Bronchial epithelial cell (primary cell): Measurements from ENCODE around the gene VSIG4. TPM values are rescaled to one million over a fixed set of nuclear protein-coding genes. Genes with fewer than 3 reads are reported as not detected.

Experiments
- DNase-seq: peaks from one replicate; pipeline ENCODE4 v3.0.0-alpha.2; 2010; ENCODE audit warnings: low read depth
- FAIRE-seq: peaks from 2 replicates; lab custom pipeline; 2011; peaks lifted over from hg19 to GRCh38; lab: Jason Lieb, UNC
- H3K27me3 ChIP-seq: 2 replicates; pipeline ENCODE4 v1.5.1; 2011; ENCODE audit warnings: low read length; ENCODE audit not compliant: control insufficient read depth, insufficient read depth
- H3K36me3 ChIP-seq: 2 replicates; pipeline ENCODE4 v1.5.1; 2011; ENCODE audit warnings: low read length; ENCODE audit not compliant: control insufficient read depth, insufficient read depth
- H3K4me3 ChIP-seq: 2 replicates; pipeline ENCODE4 v1.5.1; 2011; ENCODE audit warnings: mild to moderate bottlenecking, low read depth, low read length, control low read depth
- total RNA-seq: library from RNA; depleted of rRNA; stranded (reverse); fragments of >200 nt; gene quantifications from 2 replicates; pipeline ENCODE4 v1.2.1, GENCODE V29; 2014
- TF ChIP-seq, protein P1 (sequence below): IDR thresholded peaks from 2 replicates; pipeline ENCODE4 v1.5.1; 2011; ENCODE audit warnings: mild to moderate bottlenecking, moderate library complexity, low read length, control low read depth, inconsistent platforms; ENCODE audit not compliant: insufficient read depth, severe bottlenecking

Gene VSIG4
- total RNA-seq, 1 donor from 2014 or later, result not detected

DNA sequence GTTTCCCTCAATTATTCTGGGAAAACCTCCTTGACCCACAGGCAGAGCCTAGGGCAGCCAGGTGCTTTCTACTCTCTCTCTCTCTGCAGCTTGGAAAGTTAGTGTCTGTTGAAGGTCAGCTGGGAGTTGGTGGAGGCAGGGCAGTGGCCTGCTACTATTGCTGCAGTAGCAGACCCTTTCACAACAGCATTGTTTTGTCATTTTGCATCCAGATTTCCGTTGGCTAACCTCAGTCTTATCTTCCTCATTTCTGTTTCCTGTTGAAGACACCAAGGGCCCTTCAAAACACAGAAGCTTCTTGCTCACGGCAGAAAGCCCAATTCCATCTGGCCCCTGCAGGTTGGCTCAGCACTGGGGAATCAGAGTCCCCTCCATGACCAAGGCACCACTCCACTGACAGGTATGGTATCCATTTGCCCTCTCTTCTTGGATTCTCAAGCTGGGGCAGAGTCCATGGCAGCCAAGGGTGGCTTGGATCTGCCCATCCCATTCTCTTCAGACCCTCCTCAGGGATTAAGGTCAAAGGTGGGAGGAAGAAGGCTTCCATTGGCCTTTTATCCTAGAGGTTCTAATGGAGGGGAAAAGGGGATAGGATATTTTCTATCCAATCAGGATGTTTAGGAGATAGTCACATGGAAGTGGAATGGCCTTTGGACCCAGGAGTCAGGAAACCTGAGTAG, 24.6 kb downstream of the VSIG4 start:
- Histone ChIP-seq H3K27me3 (no peaks in the 10 kb centered on the region), H3K4me3 (no peak overlapping the region), H3K36me3 (no peaks in the 10 kb centered on the region)
- TF ChIP-seq, protein P1, sequence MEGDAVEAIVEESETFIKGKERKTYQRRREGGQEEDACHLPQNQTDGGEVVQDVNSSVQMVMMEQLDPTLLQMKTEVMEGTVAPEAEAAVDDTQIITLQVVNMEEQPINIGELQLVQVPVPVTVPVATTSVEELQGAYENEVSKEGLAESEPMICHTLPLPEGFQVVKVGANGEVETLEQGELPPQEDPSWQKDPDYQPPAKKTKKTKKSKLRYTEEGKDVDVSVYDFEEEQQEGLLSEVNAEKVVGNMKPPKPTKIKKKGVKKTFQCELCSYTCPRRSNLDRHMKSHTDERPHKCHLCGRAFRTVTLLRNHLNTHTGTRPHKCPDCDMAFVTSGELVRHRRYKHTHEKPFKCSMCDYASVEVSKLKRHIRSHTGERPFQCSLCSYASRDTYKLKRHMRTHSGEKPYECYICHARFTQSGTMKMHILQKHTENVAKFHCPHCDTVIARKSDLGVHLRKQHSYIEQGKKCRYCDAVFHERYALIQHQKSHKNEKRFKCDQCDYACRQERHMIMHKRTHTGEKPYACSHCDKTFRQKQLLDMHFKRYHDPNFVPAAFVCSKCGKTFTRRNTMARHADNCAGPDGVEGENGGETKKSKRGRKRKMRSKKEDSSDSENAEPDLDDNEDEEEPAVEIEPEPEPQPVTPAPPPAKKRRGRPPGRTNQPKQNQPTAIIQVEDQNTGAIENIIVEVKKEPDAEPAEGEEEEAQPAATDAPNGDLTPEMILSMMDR, result no peak
- FAIRE-seq, result no peak
- no peak for DNase-seq

DNA sequence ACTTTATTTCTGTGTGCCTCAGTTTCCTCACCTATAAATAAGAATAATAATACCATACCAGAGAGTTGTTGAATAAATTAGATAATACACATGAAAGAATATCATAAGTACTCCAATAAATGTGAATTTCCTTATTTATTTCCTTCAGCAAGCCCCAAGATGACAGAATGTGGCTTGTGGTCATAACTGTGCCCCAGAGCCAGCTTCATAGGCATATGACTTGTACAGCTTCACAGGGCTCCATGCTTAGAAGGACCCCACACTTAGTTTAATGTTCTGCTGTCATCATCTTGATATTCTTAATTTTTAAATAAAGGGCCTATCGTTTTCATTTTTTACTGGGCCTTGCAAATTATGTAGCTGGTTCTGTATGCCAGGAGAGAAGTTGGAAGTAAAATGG, 25.3 kb downstream of the VSIG4 start:
- TF ChIP-seq, protein P1, result no peak
- Histone ChIP-seq H3K4me3 (no peak overlapping the region), H3K36me3 (no peaks in the 10 kb centered on the region), H3K27me3 (no peaks in the 10 kb centered on the region)
- no peak for DNase-seq
- no peak for FAIRE-seq

DNA sequence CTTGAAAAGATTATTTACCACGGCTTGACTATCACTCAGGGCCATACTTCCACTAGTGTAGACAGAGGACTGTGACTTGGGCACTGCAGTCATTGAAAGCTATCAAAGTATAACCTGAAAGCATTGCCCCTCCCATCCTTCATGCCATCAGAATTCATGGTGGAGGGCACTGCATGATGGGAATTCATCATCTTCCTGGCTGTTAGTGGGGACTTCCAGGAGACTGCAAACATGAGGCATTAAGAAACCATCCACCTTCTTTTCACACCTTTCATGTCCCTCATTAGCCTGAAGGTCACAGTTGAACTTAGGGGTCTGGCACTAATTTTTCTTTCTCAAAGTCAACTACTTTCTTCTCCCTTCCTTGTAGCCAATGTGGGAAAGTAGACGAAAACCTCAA, 25.8 kb downstream of the VSIG4 start:
- Histone ChIP-seq H3K27me3 (no peaks in the 10 kb centered on the region), H3K4me3 (no peak overlapping the region), H3K36me3 (no peaks in the 10 kb centered on the region)
- no peak for DNase-seq
- TF ChIP-seq, protein P1, result no peak
- no peak for FAIRE-seq

DNA sequence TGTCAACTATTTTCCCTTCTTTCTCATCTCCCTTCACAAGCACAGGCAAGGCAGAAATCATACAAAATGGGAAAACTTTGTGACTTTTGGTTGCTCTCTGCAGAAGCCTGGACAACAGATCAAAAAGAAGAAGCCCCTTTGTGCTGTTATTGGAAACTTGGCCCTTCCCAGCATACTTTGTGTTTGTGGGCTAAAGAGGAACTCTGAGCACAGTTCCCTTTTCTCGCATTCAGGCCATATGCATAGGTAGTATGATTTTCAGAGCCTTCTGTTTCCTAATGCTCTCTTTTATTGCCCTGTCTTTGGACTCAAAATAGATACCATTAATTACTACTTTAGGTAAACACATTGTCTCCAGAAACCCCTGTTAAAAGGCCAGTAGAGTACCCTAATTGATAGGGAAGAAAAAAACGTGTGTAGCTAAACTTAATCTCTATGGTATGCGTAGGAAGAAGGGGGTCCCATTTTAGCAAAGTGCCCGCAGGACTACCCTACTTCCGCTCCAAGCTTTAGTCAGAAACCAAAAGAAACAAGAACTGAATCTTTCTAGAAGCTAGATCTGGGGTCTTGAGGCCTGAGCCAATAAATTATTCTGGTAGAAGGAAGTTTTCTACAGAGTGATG, 26.6 kb downstream of the VSIG4 start:
- no peak for DNase-seq
- no peak for FAIRE-seq
- TF ChIP-seq, protein P1, result no peak
- H3K4me3 ChIP-seq, result no peak overlapping the region
- H3K27me3 ChIP-seq, result no peaks in the 10 kb centered on the region
- no peaks in the 10 kb centered on the region for H3K36me3 ChIP-seq

DNA sequence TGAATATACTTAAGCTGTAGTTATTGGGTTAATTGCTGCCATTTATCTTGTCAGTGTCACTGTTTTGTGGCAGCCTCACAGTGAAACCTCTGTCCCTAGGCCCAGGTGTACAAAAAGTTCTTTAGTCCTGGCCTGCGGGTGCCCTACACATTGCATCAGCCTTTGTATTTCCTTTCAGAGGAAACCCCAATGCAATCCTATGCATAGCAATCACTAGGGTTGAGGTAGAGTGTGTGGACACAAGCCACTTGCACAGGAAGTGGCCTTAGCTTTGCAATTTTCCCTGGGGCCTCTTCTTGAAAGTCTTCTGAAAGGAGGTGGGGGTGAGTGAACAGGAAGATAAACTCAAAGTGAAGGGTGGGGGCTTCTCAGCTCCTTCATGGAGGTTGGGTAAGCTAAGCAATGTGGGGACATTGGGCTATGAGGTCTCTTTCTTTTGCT, 27.8 kb downstream of the VSIG4 start:
- TF ChIP-seq, protein P1, result no peak
- H3K27me3 ChIP-seq, result no peaks in the 10 kb centered on the region
- no peak overlapping the region for H3K4me3 ChIP-seq
- no peaks in the 10 kb centered on the region for H3K36me3 ChIP-seq
- DNase-seq, result peak; percentile 26
- no peak for FAIRE-seq
